AG04450 (cell line): ENCODE data around the gene NLRC5. TPM values are rescaled to one million over a fixed set of nuclear protein-coding genes. Genes with fewer than 3 reads are reported as not detected.

ENCODE experiments used
- CTCF ChIA-PET: fragments of 300-600, 350-600 bp; formaldehyde crosslinking; extraction: SDS; loops from one replicate; lab custom pipeline; 2022; ENCODE audit warnings: antibody characterized with exemption, inconsistent platforms; lab: Charles Lee
- POLR2A ChIA-PET: fragments of 350-600 bp; formaldehyde crosslinking; extraction: SDS; loops from one replicate; lab custom pipeline; 2021; ENCODE audit warnings: antibody characterized with exemption, inconsistent platforms; lab: Yijun Ruan, JAX
- DNase-seq: peaks from one replicate; pipeline ENCODE4 v3.0.0-alpha.2; 2011; ENCODE audit warnings: low read depth, low spot score
- H3K27ac ChIP-seq: one replicate; pipeline ENCODE4 v1.5.1; 2012; ENCODE audit warnings: low read depth, low read length, control low read depth
- H3K27me3 ChIP-seq: one replicate; pipeline ENCODE4 v1.6.0; 2012; ENCODE audit warnings: low read length; ENCODE audit not compliant: control insufficient read depth, insufficient read depth
- H3K4me3 ChIP-seq: 2 replicates; pipeline ENCODE4 v1.5.1; 2011; ENCODE audit warnings: mild to moderate bottlenecking, low read depth, low read length, control low read depth
- H3K9me3 ChIP-seq: 2 replicates; pipeline ENCODE4 v1.5.1; 2012; ENCODE audit warnings: low read length; ENCODE audit not compliant: control insufficient read depth, insufficient read depth
- polyA plus RNA-seq: library from polyadenylated mRNA; depleted of rRNA; stranded (reverse); fragments of >200 nt; gene quantifications from 2 replicates; pipeline ENCODE4 v1.2.3, GENCODE V29; 2011
- TF ChIP-seq, protein P1 (sequence below): IDR thresholded peaks from 2 replicates; pipeline ENCODE4 v1.5.1; 2011; ENCODE audit warnings: low read depth, low read length, control low read depth, inconsistent platforms

NLRC5 gene
- polyA plus RNA-seq, 1 experiment: 9.2 TPM

DNA sequence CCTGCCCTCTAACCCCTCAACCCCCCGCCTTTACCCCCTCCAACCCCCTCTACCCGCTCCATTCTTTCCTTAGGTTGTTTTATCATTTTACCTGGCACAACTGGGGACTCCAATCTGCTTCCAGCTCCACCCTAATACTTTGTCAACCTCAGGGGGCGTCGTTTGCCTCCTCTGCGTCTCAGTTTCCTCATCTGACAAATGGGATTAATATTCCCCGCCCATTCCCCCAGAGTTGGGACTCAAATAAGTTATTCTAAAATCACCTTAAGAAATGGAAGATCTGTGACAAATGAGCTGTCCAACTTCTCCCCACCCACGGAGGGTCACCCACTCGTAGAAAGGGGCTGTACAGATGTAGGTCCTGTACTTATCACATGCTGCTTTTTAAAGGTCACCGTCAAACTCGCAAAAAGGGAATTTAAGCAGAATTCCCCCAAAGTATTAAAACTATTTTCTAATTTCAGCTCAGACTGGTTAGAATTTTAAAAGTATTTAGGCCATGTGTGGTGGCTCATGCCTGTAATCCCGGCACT lies 62.4 kb downstream of the NLRC5 start:
- Histone ChIP-seq H3K4me3 (no peak overlapping the region), H3K9me3 (no peaks in the 10 kb centered on the region), H3K27me3 (no peaks in the 10 kb centered on the region), H3K27ac (no peak overlapping the region)
- DNase-seq: no peak
- TF ChIP-seq, protein P1, sequence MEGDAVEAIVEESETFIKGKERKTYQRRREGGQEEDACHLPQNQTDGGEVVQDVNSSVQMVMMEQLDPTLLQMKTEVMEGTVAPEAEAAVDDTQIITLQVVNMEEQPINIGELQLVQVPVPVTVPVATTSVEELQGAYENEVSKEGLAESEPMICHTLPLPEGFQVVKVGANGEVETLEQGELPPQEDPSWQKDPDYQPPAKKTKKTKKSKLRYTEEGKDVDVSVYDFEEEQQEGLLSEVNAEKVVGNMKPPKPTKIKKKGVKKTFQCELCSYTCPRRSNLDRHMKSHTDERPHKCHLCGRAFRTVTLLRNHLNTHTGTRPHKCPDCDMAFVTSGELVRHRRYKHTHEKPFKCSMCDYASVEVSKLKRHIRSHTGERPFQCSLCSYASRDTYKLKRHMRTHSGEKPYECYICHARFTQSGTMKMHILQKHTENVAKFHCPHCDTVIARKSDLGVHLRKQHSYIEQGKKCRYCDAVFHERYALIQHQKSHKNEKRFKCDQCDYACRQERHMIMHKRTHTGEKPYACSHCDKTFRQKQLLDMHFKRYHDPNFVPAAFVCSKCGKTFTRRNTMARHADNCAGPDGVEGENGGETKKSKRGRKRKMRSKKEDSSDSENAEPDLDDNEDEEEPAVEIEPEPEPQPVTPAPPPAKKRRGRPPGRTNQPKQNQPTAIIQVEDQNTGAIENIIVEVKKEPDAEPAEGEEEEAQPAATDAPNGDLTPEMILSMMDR: no peak
- CTCF ChIA-PET: interaction anchor here (1.2 kb wide), 1 partner anchor 41 kb away, joined by 3 read pairs; the partner anchor contains the start of gene CPNE2
- POLR2A ChIA-PET: no interaction called here

DNA sequence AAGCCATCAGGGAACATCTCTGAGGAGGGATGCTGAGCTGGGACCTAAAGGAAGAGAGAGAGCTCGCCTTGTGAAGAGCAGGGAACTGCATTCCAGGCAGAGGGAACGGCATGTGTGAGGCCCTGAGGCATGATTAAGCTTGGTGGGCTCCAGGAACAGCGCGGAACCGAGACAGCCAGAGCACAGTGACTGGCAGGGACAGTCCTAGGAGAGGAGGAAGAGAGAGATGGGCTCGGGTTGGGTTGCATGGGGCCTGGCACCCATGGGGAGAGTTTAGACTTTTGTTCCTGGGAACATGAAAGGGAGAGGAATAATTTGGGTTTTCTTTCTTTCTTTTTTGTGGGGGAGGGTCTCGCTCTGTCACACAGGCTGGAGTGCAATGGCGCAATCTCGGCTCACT lies 63.8 kb downstream of the NLRC5 start:
- POLR2A ChIA-PET: no interaction called here
- TF ChIP-seq, protein P1: no peak
- Histone ChIP-seq H3K27ac (no peak overlapping the region), H3K27me3 (no peaks in the 10 kb centered on the region), H3K9me3 (no peaks in the 10 kb centered on the region), H3K4me3 (no peak overlapping the region)
- CTCF ChIA-PET: no interaction called here
- DNase-seq: no peak

DNA sequence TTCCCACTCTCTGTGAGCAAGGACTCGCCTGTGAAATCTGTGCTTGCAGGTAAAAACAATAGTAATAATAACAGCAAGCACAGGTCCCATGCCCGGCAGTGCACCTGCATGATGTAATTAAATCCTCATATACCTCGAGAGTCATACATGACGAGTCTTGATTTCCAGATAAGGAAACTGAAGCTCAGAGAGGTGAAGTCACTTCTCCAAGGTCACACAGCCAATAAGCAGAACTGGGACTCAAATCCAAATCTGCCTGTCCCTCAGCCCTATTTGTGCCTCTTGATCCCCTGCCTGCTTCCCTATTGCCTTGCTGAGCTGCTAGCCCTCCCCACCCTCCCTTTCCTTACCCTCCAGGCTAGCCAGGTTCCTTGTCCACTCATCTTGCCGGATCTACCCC lies 65.0 kb downstream of the NLRC5 start:
- DNase-seq: no peak
- TF ChIP-seq, protein P1: no peak
- no peaks in the 10 kb centered on the region for H3K27me3 ChIP-seq
- ChIA-PET POLR2A (no interaction called here), CTCF (no interaction called here)
- H3K9me3 ChIP-seq: no peaks in the 10 kb centered on the region
- no peak overlapping the region for H3K27ac ChIP-seq
- H3K4me3 ChIP-seq: no peak overlapping the region

DNA sequence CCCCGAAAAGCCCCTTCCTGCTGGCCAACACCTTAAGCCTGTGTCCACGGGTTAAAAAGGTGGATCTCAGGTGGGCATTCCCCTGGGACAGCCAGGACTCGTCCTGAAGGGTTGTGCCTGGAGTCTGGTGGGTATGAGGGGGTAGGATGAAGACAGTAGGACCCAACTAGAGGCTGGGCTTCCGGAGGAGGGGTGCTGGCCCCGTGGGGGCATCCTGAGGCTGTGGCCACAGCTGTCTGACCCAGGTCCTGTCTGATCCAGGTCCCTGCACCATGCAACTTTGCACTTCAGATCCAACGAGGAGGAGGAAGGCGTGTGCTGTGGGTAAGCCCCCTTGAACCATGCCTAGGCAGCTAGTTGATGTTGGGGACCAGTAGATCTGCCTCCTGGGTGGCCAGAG lies 65.4 kb downstream of the NLRC5 start:
- Histone ChIP-seq H3K9me3 (no peaks in the 10 kb centered on the region), H3K27me3 (no peaks in the 10 kb centered on the region), H3K27ac (no peak overlapping the region), H3K4me3 (no peak overlapping the region)
- TF ChIP-seq, protein P1: no peak
- no peak for DNase-seq
- ChIA-PET POLR2A (no interaction called here), CTCF (no interaction called here)

DNA sequence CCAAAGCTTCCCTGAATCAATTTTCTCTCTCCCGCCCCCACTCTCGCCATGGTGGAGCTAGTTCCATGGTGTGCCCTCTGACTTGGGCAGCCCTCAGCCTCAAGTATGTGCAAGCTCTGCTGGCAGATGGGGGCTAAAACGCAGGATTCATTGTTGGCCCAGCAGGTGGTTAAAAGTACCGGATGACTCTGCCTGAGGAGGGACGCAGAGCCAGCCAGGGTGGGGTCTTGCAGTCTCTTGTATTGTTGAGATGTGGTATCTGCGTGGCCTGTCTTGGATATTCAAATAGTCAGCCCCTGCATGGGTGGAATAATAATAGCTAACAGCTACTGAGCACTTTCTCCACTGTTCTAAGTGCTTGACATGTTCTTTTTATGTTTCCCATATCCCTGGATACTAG lies 66.3 kb downstream of the NLRC5 start:
- TF ChIP-seq, protein P1: no peak
- Histone ChIP-seq H3K27ac (no peak overlapping the region), H3K4me3 (no peak overlapping the region), H3K9me3 (no peaks in the 10 kb centered on the region), H3K27me3 (no peaks in the 10 kb centered on the region)
- CTCF ChIA-PET: interaction anchor here (1.9 kb wide), 1 partner anchor 10 kb away, joined by 11 read pairs; no protein-coding TSS in a partner anchor
- DNase-seq: no peak
- POLR2A ChIA-PET: no interaction called here
